HL-60 (cell line): ENCODE measurements around the gene NOS1.

Experiments used
- GABPA ChIP-seq: IDR thresholded peaks from 2 replicates; pipeline ENCODE4 v1.6.1; 2012; ENCODE audit warnings: low read depth
- POLR2AphosphoS5 ChIP-seq: IDR thresholded peaks from 2 replicates; pipeline ENCODE4 v1.6.1; 2012; ENCODE audit warnings: low read depth
- TF ChIP-seq, protein P1 (sequence below): IDR thresholded peaks from one replicate; pipeline ENCODE4 v1.5.1; 2011; ENCODE audit warnings: low read length, control low read depth, inconsistent platforms; ENCODE audit not compliant: insufficient read depth
- TF ChIP-seq, protein P2 (sequence below): IDR thresholded peaks from 2 replicates; pipeline ENCODE4 v1.6.1; 2012; ENCODE audit warnings: low read depth; ENCODE audit not compliant: insufficient replicate concordance

DNA sequence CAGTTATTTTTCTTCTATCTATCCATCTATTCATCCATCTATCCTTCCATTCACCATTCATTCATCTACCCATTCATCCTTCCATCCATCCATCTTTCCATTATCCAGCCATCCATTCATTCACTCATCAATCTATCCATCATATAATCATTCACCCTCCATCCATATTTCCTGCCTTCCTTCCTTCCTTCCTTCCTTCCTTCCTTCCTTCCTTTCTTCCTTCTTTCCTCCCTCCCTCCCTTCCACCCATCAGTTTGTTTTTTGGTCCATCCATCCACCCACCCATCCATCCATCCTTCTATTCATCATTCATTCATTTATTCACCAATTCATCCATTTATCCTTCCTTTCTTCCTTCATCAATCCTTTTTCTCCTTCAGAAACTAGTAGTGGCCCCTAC lies 34.3 kb upstream of the NOS1 start:
- TF ChIP-seq, protein P1, sequence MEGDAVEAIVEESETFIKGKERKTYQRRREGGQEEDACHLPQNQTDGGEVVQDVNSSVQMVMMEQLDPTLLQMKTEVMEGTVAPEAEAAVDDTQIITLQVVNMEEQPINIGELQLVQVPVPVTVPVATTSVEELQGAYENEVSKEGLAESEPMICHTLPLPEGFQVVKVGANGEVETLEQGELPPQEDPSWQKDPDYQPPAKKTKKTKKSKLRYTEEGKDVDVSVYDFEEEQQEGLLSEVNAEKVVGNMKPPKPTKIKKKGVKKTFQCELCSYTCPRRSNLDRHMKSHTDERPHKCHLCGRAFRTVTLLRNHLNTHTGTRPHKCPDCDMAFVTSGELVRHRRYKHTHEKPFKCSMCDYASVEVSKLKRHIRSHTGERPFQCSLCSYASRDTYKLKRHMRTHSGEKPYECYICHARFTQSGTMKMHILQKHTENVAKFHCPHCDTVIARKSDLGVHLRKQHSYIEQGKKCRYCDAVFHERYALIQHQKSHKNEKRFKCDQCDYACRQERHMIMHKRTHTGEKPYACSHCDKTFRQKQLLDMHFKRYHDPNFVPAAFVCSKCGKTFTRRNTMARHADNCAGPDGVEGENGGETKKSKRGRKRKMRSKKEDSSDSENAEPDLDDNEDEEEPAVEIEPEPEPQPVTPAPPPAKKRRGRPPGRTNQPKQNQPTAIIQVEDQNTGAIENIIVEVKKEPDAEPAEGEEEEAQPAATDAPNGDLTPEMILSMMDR = no peak
- TF ChIP-seq, protein P2, sequence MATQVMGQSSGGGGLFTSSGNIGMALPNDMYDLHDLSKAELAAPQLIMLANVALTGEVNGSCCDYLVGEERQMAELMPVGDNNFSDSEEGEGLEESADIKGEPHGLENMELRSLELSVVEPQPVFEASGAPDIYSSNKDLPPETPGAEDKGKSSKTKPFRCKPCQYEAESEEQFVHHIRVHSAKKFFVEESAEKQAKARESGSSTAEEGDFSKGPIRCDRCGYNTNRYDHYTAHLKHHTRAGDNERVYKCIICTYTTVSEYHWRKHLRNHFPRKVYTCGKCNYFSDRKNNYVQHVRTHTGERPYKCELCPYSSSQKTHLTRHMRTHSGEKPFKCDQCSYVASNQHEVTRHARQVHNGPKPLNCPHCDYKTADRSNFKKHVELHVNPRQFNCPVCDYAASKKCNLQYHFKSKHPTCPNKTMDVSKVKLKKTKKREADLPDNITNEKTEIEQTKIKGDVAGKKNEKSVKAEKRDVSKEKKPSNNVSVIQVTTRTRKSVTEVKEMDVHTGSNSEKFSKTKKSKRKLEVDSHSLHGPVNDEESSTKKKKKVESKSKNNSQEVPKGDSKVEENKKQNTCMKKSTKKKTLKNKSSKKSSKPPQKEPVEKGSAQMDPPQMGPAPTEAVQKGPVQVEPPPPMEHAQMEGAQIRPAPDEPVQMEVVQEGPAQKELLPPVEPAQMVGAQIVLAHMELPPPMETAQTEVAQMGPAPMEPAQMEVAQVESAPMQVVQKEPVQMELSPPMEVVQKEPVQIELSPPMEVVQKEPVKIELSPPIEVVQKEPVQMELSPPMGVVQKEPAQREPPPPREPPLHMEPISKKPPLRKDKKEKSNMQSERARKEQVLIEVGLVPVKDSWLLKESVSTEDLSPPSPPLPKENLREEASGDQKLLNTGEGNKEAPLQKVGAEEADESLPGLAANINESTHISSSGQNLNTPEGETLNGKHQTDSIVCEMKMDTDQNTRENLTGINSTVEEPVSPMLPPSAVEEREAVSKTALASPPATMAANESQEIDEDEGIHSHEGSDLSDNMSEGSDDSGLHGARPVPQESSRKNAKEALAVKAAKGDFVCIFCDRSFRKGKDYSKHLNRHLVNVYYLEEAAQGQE = no peak
- TF ChIP-seq GABPA (no peak), POLR2AphosphoS5 (no peak)
